Endodermal cell (in vitro differentiated cells): ENCODE data around the gene CRIP1. TPM values are rescaled to one million over a fixed set of nuclear protein-coding genes. Genes with fewer than 3 reads are reported as not detected.

Experiments used
- DNase-seq: peaks from one replicate; pipeline ENCODE4 v3.0.0-alpha.2; 2017
- H3K27ac ChIP-seq: 2 replicates; pipeline ENCODE4 v1.5.1; 2013; ENCODE audit warnings: mild to moderate bottlenecking, low read depth, low read length, moderate library complexity
- H3K27me3 ChIP-seq: 2 replicates; pipeline ENCODE4 v1.6.1; 2013; ENCODE audit warnings: mild to moderate bottlenecking, low read length, moderate library complexity; ENCODE audit not compliant: insufficient read depth, control insufficient read depth, poor library complexity, severe bottlenecking
- H3K36me3 ChIP-seq: 2 replicates; pipeline ENCODE4 v1.7.0; 2013; ENCODE audit warnings: mild to moderate bottlenecking, low read length, moderate library complexity; ENCODE audit not compliant: control insufficient read depth, insufficient read depth
- H3K4me1 ChIP-seq: one replicate; pipeline ENCODE4 v1.7.0; 2013; ENCODE audit warnings: low read length; ENCODE audit not compliant: control insufficient read depth, insufficient read depth
- H3K4me3 ChIP-seq: 2 replicates; pipeline ENCODE4 v1.5.1; 2013; ENCODE audit warnings: mild to moderate bottlenecking, low read length, moderate library complexity
- H3K9ac ChIP-seq: 2 replicates; pipeline ENCODE4 v1.6.1; 2013; ENCODE audit warnings: mild to moderate bottlenecking, low read length, moderate library complexity; ENCODE audit not compliant: poor library complexity, severe bottlenecking; ENCODE audit errors: extremely low read depth
- H3K9me3 ChIP-seq: 2 replicates; pipeline ENCODE4 v1.6.1; 2013; ENCODE audit warnings: mild to moderate bottlenecking, low read length, moderate library complexity; ENCODE audit not compliant: control insufficient read depth
- H3K27ac Mint-ChIP-seq: 2 replicates; pipeline ENCODE4 v1.8.0; 2020; ENCODE audit warnings: mixed read lengths
- H3K27me3 Mint-ChIP-seq: 2 replicates; pipeline ENCODE4 v1.8.0; 2021; ENCODE audit warnings: mild to moderate bottlenecking, mixed read lengths; ENCODE audit not compliant: insufficient read depth
- H3K36me3 Mint-ChIP-seq: 2 replicates; pipeline ENCODE4 v1.8.0; 2020; ENCODE audit warnings: low read depth, mixed read lengths
- H3K4me1 Mint-ChIP-seq: 2 replicates; pipeline ENCODE4 v1.8.0; 2020; ENCODE audit warnings: mixed read lengths
- H3K4me3 Mint-ChIP-seq: 2 replicates; pipeline ENCODE4 v1.8.0; 2020; ENCODE audit warnings: mild to moderate bottlenecking, moderate library complexity, mixed read lengths
- H3K9me3 Mint-ChIP-seq: 2 replicates; pipeline ENCODE4 v1.8.0; 2020; ENCODE audit warnings: mild to moderate bottlenecking, mixed read lengths
- CTCF ChIP-seq: fragments of 200-600 bp; sonication (generic); conservative IDR thresholded peaks from 2 replicates; pipeline ENCODE4 v1.5.0; 2021; ENCODE audit warnings: antibody characterized with exemption, mild to moderate bottlenecking
- WGBS, 2 experiments: methylation state at CpG; one replicate each; pipeline versions ENCODE4 v1.1.5 to v1.1.7; 2013; ENCODE audit warnings: missing lambda C conversion rate in 2 of 2, mixed read lengths in 1 of 2; ENCODE audit not compliant: insufficient coverage in 1 of 2, insufficient read length in 1 of 2; 5-methylcytosine and 5-hydroxymethylcytosine counted together
- total RNA-seq, 2 donors: library from RNA; stranded (reverse); fragmentation: NEBNext Ultra II Directional in 1 of 2; extraction: Animal tissue kit (Norgen Biotek cat#: 25700) in 1 of 2; gene quantifications; 2 replicates in 1 of 2; 3 replicates in 1 of 2; pipeline ENCODE4 v1.2.1, GENCODE V29; 2021

Gene CRIP1
- total RNA-seq, 2 donors from 2014 or later = 7.0 to 47.1 TPM

- Mint-ChIP-seq H3K36me3 (no peaks in the 10 kb centered on the region), H3K27ac (peak within 1 kb of the TSS; percentile 91), H3K4me1 (peaks cover 5% of the 10 kb centered on the region), H3K9me3 (peaks cover 3% of the 10 kb centered on the region), H3K4me3 (peak within 1 kb of the TSS; percentile 64), H3K27me3 (peaks cover 31% of the 10 kb centered on the region)
- 2 to 6% methylated on average over 35 to 94 of the region's 94 CpGs for WGBS, 2 experiments
- peak within 1 kb of the TSS; percentile 59 for H3K9ac ChIP-seq
- peaks cover 6% of the 10 kb centered on the region for H3K4me1 ChIP-seq
- peak; percentile 100 for DNase-seq
- TF ChIP-seq CTCF = peak; percentile 83
- H3K27me3 ChIP-seq = peaks cover 24% of the 10 kb centered on the region
- H3K36me3 ChIP-seq = no peaks in the 10 kb centered on the region
- H3K27ac ChIP-seq = peak within 1 kb of the TSS; percentile 87
- H3K9me3 ChIP-seq = no peaks in the 10 kb centered on the region
- H3K4me3 ChIP-seq = peak within 1 kb of the TSS; percentile 81
These were observed 4.1 kb downstream of the CRIP1 start, which contains the start of gene TEDC1 for GRCh38 chr14:105490572-105491365. Gene TEDC1, plus strand, starts transcription at chr14:105491246. Its CDS starts 130 bp downstream, at chr14:105491376.

DNA sequence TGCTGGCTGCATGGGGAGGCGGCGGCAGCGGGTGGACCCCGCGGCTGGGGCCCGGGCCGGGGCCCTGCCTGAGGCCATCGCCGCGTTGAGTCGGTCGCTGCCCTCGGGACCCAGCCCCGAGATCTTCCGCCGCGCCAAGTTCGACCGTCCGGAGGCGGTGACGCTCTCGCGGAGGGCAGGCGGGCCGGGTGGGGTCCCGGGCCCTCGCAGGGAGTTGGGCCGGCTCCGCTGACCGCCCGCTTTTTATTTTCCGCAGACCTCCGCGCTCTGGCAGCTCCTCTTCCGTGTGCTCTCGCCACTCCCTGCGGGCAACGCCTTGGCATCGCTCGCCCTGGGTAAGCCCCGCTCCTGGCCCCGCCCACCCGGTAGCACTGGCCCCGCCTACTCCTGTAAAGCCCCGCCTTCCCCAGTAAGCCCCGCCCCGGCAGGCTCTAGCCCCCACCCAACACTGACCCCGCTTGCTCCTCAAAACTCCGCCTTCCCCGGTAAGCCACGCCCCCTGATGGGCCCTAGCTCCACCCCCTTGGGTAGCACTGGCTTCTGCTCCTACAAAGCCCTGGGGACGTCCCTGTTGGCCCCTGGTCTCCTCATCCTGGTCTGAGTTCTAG, 4.8 kb downstream of the CRIP1 start:
- H3K4me3 ChIP-seq = peak overlapping the region; percentile 81
- H3K36me3 ChIP-seq = no peaks in the 10 kb centered on the region
- H3K4me1 ChIP-seq = peaks cover 1% of the 10 kb centered on the region
- no peaks in the 10 kb centered on the region for H3K9me3 ChIP-seq
- H3K9me3 Mint-ChIP-seq = peaks cover 3% of the 10 kb centered on the region
- peak; percentile 97 for DNase-seq
- peaks cover 17% of the 10 kb centered on the region for H3K27me3 ChIP-seq
- peaks cover 4% of the 10 kb centered on the region for H3K4me1 Mint-ChIP-seq
- H3K27me3 Mint-ChIP-seq = peaks cover 24% of the 10 kb centered on the region
- no peaks in the 10 kb centered on the region for H3K36me3 Mint-ChIP-seq
- peak overlapping the region; percentile 87 for H3K27ac ChIP-seq
- H3K9ac ChIP-seq = peak overlapping the region; percentile 59
- peak overlapping the region; percentile 64 for H3K4me3 Mint-ChIP-seq
- TF ChIP-seq CTCF = no peak
- H3K27ac Mint-ChIP-seq = peak overlapping the region; percentile 79
- 3 to 6% methylated on average over 25 to 53 of the region's 53 CpGs for WGBS, 2 experiments

GRCh38 chr14:105492031-105492970, 5.6 kb downstream of the CRIP1 start:
- Histone ChIP-seq H3K9ac (no peak overlapping the region), H3K27me3 (peaks cover 9% of the 10 kb centered on the region), H3K4me1 (no peaks in the 10 kb centered on the region), H3K9me3 (no peaks in the 10 kb centered on the region), H3K27ac (no peak overlapping the region), H3K4me3 (peak overlapping the region; percentile 81), H3K36me3 (no peaks in the 10 kb centered on the region)
- Mint-ChIP-seq H3K27me3 (peaks cover 19% of the 10 kb centered on the region), H3K9me3 (peaks cover 3% of the 10 kb centered on the region), H3K27ac (peak overlapping the region; percentile 79), H3K4me3 (peak overlapping the region; percentile 64), H3K36me3 (no peaks in the 10 kb centered on the region), H3K4me1 (peaks cover 4% of the 10 kb centered on the region)
- TF ChIP-seq CTCF = no peak
- DNase-seq = peak; percentile 35
- WGBS, 2 experiments = 94 to 95% methylated on average over 13 to 24 of the region's 24 CpGs
